IPS DF 6.9 (cell line): ENCODE results near the gene CNN2.

Experiments
- DNase-seq: peaks from one replicate; pipeline ENCODE4 v3.0.0-alpha.2; 2013; ENCODE audit warnings: low read depth, low spot score
- H3K27ac ChIP-seq: one replicate; pipeline ENCODE4 v1.5.1; 2013; ENCODE audit warnings: low read length, control low read depth
- H3K27me3 ChIP-seq: 2 replicates; pipeline ENCODE4 v1.6.1; 2013; ENCODE audit warnings: mild to moderate bottlenecking, low read length; ENCODE audit not compliant: control insufficient read depth, insufficient read depth
- H3K36me3 ChIP-seq: 2 replicates; pipeline ENCODE4 v1.6.1; 2013; ENCODE audit warnings: low read length; ENCODE audit not compliant: control insufficient read depth, insufficient read depth
- H3K4me1 ChIP-seq: 2 replicates; pipeline ENCODE4 v1.6.1; 2013; ENCODE audit warnings: low read length; ENCODE audit not compliant: control insufficient read depth, insufficient read depth
- H3K4me3 ChIP-seq: 2 replicates; pipeline ENCODE4 v1.5.1; 2013; ENCODE audit warnings: mild to moderate bottlenecking, low read length
- H3K9me3 ChIP-seq: 2 replicates; pipeline ENCODE4 v1.6.1; 2013; ENCODE audit warnings: low read length, inconsistent platforms; ENCODE audit not compliant: control insufficient read depth, insufficient read depth
- WGBS: extraction: QIAGEN DNeasy Blood & Tissue Kit; methylation state at CpG from one replicate; pipeline ENCODE4 v1.1.7; 2013; ENCODE audit warnings: mixed read lengths, missing lambda C conversion rate; ENCODE audit not compliant: insufficient read length, insufficient coverage; 5-methylcytosine and 5-hydroxymethylcytosine counted together

Gene CNN2

GRCh38 chr19:1011831-1012333, 14.5 kb upstream of the CNN2 start:
- no CpG with 5 or more reads among the region's 36 CpGs for WGBS

GRCh38 chr19:1012334-1012733, 14.1 kb upstream of the CNN2 start:
- Histone ChIP-seq H3K4me1 (peaks cover 10% of the 10 kb centered on the region), H3K36me3 (peaks cover 35% of the 10 kb centered on the region), H3K4me3 (no peak overlapping the region), H3K27ac (no peak overlapping the region), H3K27me3 (no peaks in the 10 kb centered on the region), H3K9me3 (no peaks in the 10 kb centered on the region)
- no CpG with 5 or more reads among the region's 18 CpGs for WGBS
- DNase-seq = no peak

More at GRCh38 chr19:1011831-1012333, 14.5 kb upstream of the CNN2 start:
- Histone ChIP-seq H3K9me3 (no peaks in the 10 kb centered on the region), H3K36me3 (peaks cover 35% of the 10 kb centered on the region), H3K27ac (no peak overlapping the region), H3K27me3 (no peaks in the 10 kb centered on the region), H3K4me1 (peaks cover 6% of the 10 kb centered on the region), H3K4me3 (no peak overlapping the region)
- DNase-seq = no peak

- H3K27ac ChIP-seq = no peak overlapping the region
- H3K9me3 ChIP-seq = no peaks in the 10 kb centered on the region
- no peak for DNase-seq
- peaks cover 11% of the 10 kb centered on the region for H3K4me1 ChIP-seq
- no peaks in the 10 kb centered on the region for H3K27me3 ChIP-seq
- WGBS = no CpG with 5 or more reads among the region's 10 CpGs
- peaks cover 35% of the 10 kb centered on the region for H3K36me3 ChIP-seq
- H3K4me3 ChIP-seq = no peak overlapping the region
Measured at GRCh38 chr19:1013218-1013617, 13.2 kb upstream of the CNN2 start.

- Histone ChIP-seq H3K9me3 (no peaks in the 10 kb centered on the region), H3K4me1 (peaks cover 13% of the 10 kb centered on the region), H3K27ac (no peak overlapping the region), H3K27me3 (no peaks in the 10 kb centered on the region), H3K4me3 (no peak overlapping the region), H3K36me3 (peaks cover 35% of the 10 kb centered on the region)
- no CpG with 5 or more reads among the region's 49 CpGs for WGBS
- no peak for DNase-seq
Measured at GRCh38 chr19:1014161-1015060, 12.0 kb upstream of the CNN2 start.

- Histone ChIP-seq H3K27ac (no peak overlapping the region), H3K9me3 (no peaks in the 10 kb centered on the region), H3K27me3 (no peaks in the 10 kb centered on the region), H3K36me3 (peaks cover 32% of the 10 kb centered on the region), H3K4me3 (no peak overlapping the region), H3K4me1 (peaks cover 18% of the 10 kb centered on the region)
- no CpG with 5 or more reads among the region's 29 CpGs for WGBS
- DNase-seq = no peak
Measured at GRCh38 chr19:1015061-1015781, 11.2 kb upstream of the CNN2 start.

GRCh38 chr19:1015782-1016646, 10.4 kb upstream of the CNN2 start:
- Histone ChIP-seq H3K27ac (no peak overlapping the region), H3K4me1 (peaks cover 18% of the 10 kb centered on the region), H3K36me3 (peaks cover 26% of the 10 kb centered on the region), H3K4me3 (no peak overlapping the region), H3K9me3 (no peaks in the 10 kb centered on the region), H3K27me3 (no peaks in the 10 kb centered on the region)
- no CpG with 5 or more reads among the region's 31 CpGs for WGBS
- no peak for DNase-seq

- H3K27me3 ChIP-seq = no peaks in the 10 kb centered on the region
- H3K27ac ChIP-seq = no peak overlapping the region
- no peaks in the 10 kb centered on the region for H3K9me3 ChIP-seq
- peaks cover 21% of the 10 kb centered on the region; the same call in 1 of the 2 replicates for H3K36me3 ChIP-seq
- H3K4me1 ChIP-seq = peaks cover 18% of the 10 kb centered on the region
- H3K4me3 ChIP-seq = no peak overlapping the region
- WGBS = no CpG with 5 or more reads among the region's 12 CpGs
- no peak for DNase-seq
Measured at GRCh38 chr19:1016647-1017114, 9.7 kb upstream of the CNN2 start.

- H3K27me3 ChIP-seq = no peaks in the 10 kb centered on the region
- H3K9me3 ChIP-seq = no peaks in the 10 kb centered on the region
- no peak for DNase-seq
- H3K36me3 ChIP-seq = peaks cover 18% of the 10 kb centered on the region; the same call in 1 of the 2 replicates
- H3K4me1 ChIP-seq = peaks cover 18% of the 10 kb centered on the region
- H3K27ac ChIP-seq = no peak overlapping the region
- no peak overlapping the region for H3K4me3 ChIP-seq
- no CpG with 5 or more reads among the region's 24 CpGs for WGBS
Measured at GRCh38 chr19:1017115-1017905, 9.1 kb upstream of the CNN2 start.

- DNase-seq = no peak
- Histone ChIP-seq H3K27ac (no peak overlapping the region), H3K36me3 (peaks cover 13% of the 10 kb centered on the region; the same call in 1 of the 2 replicates), H3K4me1 (peaks cover 18% of the 10 kb centered on the region), H3K4me3 (no peak overlapping the region), H3K27me3 (no peaks in the 10 kb centered on the region), H3K9me3 (no peaks in the 10 kb centered on the region)
- WGBS = no CpG with 5 or more reads among the region's 9 CpGs
Measured at GRCh38 chr19:1017906-1018305, 8.5 kb upstream of the CNN2 start.
